Effector CD4-positive, alpha-beta T cell (primary cell): ENCODE measurements around the gene ESYT3.
"Not testable (repeated sequence)": the region's sequence is repeated elsewhere in the genome, so short reads cannot be mapped to it uniquely, and the experiment has no call there.

Source experiments
- DNase-seq: peaks from one replicate; pipeline ENCODE4 v3.0.0-alpha.2; 2020

Gene ESYT3

DNA sequence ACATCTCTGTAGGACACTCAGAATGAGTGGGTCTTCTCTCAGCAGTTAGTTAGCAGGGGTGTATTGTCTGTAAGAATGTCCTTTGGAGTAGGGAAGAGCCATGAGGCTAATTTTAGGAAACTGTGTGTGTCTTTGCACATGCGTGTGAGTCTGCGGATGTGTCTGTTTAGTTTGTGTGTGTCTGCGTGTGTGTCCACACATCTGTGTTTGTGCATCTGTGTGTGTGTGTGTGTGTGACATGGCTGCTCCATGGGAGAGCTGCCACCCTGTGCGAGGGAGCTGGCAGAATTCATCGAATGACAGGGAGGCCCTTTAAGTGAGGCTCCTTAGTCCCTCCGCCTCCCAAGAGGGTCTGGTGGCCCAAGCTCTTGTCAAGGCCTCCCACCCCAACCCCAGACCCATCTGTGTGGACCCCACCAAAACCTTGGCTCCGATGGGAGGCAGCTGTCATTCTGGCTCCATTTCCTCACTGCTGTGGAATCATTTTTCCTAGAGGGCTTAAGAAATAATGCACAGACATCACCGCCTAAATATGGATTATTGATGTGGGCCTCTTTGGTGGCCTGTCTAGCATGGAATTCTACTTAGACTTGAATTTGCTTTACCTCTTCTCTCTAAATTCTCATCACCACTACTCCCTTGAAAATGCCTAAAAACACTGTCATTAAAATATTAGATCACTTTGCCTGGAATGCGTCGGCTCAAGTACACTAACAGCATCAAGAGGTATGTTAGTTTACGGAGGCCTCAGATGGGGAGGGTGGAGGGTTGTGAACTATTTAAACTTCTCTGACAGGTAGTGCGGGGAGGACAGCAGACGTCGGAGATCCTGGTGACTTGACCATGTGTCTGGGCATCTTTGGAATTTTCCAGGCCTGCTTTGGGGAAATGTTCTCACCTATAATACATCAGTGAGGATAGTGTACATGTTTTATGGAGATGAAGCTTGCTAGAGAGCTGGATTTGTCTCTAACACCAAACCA is 9.4 kb downstream of the ESYT3 start:
- DNase-seq: no peak

DNA sequence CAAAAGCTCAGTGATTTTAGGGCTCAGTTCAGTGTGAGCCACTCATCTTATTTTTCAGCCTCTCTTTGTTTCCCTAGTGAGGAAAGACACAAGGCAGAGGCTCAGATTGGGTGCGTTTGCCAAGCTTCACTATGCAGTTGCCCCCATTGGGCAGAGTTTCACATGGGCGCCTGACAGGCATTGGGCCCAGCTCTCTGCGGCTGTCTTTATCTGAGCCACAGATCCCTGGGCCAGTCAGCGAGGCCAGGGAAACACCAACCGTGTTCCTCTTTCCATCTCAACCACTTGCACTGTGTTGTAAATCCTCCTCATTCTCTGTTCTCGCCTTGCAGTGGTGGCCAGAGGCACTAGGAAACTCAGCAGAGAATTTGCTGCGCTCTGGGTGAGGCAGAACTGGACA is 10.8 kb downstream of the ESYT3 start:
- no peak for DNase-seq

DNA sequence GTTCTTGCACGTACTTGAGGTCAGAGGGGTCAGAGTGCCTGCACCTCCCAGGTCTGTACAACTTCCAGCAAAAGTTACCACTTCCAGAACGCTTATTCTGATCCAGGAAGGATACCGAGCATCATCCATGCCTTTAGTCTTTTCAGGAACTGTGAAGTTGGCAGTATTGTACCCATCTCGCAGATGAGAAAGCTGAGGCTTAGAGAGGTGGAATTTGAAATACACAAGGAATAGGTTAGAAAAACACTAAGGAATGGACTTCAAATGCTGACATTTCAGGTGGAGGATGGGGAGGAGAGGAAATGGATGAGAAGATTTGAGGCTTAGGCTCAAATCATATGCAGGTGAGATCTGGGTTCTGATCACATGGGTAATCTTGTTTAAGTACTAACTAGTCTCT is 11.2 kb downstream of the ESYT3 start:
- DNase-seq: no peak

DNA sequence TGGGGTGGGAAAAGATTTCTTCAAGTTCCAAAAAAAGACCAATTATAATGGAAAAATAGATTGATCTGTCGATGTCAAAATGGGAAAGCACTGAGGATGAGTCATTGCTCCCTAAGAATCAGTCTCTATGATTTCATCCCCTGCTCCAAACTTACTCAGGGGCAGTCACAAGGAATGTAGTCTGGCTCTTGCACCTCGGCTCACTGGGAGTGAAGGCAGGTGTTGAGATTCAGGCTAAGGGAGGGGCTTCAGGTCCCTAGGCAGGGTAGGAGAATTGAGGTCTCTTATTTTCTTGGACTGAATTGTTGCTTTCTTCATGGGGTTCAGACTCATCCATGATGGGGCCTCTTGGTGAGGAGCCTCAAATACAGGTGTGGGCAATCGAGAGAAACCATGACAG is 14.2 kb downstream of the ESYT3 start:
- DNase-seq: no peak

DNA sequence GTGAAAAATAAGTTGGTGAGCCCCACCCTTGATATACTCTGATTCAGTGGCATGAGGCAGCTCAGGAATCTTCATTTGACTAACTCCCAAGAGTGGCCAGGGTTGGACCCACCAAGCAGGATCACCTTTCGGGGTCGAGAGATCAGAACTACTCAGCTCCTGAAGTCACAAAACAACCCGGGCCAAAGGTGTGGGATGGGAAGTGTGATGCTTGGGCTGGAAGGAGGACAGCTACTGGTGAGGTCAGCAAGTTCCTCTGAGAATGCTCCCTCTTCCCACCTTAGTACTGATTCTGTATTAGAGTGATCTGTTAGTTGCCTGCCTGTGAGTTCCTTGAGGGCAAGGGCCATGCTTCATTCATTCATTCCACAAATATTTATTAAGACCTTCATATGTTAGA is 15.1 kb downstream of the ESYT3 start:
- DNase-seq: no peak

DNA sequence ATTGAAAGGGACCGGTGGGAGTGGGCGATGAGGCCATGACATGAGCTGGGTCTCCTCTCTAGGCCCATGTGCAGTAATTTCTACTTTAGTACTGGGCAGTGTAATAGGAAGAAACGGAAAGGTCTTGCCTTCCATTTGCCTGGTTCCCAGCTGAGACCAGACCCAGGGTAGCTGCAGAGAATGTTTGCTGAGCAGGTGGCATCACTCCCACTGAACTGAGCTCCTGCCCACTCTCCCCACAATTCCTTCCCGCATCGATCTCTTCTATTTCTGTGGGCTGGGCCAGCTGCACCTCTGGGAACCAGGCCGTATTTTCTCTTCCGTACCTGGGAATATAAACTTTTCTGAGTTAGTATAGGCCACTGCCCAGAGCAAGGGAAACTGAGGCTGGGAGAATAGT is 15.8 kb downstream of the ESYT3 start:
- no peak for DNase-seq

DNA sequence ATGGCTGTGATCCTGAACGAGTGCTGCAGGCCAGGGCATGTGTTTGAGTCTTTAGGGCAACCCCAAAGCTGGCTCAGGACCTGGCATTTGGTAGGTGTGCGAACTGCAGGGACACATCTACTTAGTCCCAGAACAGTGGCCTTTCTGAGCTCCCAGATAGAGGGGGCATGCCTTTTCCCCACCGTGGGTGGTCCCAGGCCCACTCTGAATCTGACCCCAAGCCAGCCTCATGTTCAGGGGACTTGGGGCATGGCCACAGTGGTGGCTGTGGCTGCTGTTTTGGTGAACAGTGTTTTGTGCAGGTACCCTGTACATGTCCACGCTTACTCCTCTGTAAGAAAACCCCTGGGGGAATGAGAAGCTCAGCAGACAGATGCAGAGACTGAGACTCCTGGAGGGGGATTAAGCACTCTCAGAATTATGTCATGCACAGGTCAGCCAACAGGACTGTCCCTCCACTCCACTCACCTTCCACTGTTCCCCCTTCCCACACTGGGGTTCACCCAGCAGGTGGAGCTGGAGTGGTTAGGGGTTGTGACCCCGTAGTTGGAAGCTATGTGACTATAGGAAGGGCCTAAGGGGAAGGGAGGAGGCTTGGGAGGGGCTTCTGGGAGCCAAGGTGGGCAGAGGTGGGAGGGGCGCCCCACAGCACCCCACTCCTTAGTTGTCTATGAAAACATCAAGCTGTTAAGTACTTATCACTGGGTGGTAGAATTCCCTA is 16.4 kb downstream of the ESYT3 start:
- DNase-seq: no peak

DNA sequence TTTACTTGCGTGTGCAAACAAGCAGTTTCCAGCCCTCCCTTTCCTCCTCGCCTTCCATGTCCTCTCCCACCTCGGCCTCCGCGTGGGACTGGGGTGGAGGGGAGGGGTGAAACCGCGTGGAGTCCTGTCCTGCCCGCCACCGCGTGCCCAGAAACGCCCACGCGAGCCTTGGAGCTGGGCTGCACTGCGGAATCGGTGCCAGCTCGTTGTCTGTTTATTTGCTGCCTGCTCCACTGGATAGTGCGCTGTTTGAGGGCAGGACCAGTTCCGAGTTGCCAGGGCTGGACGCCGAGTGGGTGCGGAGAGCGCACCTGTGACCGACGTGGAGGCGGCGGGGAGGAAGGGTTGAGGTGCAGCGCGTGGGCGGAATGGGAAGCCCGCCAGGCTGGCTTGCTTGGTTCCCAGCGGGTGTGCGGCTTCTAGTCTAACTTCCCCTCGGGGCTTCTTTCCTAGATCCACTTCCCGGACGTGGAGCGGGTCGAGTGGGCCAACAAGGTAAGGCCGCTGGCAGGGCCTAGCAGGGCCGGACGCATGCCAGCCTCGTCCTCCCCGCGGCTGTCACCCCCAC is 17.3 kb downstream of the ESYT3 start:
- no peak for DNase-seq

DNA sequence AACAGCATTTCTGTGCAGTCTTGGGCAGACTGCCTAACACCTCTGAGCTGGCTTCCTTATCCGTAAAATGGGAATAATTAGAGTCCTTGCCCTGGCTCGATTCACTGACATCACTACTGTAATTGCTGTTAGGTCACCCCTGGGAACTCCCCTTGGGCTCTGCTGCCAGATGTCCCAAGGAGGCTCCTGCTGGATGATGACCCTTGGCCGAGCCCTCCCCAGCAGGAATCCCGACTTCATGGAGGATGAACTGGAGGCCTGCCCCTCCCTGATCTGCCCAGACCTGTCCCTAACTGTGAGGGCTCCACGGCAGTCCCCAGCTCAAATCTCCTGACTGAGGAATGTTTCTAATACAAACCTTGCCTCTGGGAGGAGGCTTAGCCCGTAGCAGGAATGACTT is 18.0 kb downstream of the ESYT3 start:
- no peak for DNase-seq

DNA sequence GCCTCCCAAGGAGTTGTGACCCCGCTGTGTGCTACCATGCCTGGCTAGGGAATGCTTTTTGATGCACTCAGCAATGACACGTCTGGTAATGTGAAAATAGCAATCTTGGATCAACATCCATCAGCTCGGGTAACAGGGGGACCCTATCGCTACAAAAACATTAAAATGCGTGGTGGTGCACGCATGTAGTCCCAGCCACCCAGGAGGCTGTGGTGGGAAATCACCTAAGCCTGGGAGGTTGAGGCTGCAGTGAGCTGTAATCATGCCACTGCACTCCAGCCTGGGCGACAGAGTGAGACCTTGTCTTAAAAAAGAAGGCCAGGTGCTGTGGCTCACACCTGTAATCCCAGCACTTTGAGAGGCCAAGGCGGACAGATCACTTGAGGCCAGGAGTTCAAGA is 19.5 kb downstream of the ESYT3 start:
- DNase-seq: not testable (repeated sequence)

DNA sequence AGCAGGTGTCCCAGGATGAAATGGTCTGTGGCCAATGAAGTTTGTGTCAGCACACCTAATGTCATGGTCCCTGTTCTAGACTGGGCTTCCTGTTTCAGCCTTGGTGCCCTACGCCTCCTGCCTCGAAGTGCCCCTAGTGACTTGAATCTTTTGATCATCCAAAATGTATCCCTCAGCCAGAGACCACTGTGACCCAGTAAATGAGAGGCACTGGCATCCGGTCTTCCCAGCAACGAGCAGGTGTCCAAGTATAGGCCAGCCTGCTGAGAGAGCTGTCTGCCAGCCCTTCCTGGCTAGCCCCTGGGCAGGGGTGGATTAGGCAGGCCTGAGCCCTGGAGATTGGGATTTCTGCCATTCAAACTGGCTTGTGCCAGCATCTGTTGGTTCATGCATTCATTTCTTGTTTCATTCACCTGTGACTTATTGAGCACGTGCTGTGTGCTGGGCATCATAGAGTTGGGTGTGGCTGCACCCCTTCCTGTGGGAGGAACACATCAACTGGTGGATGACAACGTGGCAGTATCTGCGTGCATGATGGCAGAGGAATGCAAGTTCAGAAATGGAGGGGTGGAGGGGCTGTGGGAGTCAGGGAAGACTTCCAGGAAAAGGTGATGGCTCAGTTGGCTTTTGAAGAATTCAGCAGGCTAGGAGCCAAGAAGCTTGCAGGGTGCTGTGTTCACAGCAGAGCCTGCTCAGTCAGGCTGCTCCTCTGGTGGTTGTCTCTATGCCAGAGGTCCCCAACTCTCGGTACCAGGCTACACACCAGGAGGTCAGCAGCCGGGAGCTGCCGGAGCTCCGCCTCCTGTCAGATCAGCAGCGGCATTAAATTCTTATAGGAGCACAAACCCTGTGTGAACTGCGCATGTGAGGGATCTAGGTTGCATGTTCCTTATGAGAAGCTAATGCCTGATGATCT is 21.6 kb downstream of the ESYT3 start:
- DNase-seq: no peak

DNA sequence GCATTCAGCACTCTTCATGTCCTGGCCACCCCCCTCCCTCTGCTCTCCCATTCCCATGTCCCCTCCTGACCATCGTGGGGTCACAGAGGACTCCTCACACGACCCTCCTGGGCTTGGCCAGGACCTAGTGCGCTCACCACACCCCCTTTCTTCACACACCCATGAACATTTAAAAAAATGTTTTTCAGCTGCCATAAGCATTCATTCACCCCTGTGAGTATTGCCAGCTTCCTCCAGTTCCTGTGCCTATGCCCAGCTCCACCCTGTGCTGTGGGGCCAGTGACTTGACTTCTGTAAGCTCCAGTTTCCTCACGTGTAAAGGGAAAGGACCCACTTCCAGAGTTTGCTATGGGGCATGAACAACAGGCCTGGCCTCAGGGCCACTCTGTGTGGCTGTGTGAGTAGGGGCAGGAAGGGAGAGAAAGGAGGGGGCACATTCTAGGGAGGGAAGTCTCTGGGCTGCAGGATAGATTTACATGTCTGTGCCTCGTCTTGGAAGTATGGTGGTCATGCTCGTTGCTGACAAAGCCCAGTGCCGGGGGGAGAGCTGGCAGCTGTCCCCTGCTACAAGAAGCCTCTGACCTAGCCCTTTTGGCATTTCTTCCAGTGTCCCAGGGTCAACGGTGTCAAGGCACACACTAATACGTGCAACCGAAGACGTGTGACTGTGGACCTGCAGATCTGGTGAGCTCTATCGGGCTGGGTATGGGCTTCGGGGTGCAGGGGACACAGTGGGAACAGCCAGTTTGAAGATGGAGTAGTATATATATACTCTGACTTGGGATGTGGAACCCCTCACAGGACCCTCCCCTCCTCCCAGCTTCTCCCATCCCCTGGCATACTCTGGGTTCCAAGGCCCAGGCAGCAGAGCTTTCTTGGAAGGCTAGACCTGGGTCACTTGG is 22.8 kb downstream of the ESYT3 start:
- DNase-seq: no peak

DNA sequence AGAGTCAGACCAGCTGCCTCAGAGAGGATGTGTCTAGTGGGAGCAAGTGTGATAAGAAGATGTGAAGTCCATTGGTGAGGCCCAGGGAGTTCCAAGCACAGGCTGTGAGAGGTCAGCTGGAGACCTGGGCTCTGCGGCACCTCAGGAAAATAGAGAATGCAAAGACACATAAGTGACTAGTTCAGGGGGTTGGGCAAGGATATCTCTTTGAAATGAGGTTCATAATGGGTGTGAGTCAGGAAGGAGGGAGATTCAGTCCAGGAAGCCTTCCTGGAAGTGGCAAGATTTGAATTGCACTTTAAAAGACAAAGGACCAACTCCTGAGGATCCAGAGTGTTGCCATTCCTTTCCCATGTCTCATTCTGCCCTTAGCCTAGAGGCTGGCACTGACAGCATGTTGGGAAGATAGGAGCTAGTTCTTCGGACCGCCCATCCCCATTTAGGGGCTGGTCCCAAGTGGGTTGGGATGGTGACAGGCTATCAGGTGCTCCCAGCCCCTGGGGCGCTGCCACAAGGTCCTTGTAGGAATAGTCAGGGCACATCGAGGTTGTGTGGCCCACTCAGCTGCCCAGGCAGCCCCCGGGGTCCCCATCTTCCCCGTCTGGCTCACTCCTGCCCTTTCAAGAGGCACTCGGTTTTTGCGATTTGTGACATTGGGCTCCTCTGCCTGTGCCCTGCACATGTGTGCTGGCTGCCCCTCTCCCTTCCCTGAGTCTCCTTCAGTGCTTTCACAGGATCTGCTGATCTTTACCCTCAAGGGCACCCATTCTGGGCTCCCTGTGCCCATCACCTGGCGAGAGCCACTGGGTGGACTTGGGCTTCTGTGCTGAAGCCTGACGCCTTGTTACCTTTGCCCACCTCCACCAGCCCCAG is 23.7 kb downstream of the ESYT3 start:
- DNase-seq: no peak

DNA sequence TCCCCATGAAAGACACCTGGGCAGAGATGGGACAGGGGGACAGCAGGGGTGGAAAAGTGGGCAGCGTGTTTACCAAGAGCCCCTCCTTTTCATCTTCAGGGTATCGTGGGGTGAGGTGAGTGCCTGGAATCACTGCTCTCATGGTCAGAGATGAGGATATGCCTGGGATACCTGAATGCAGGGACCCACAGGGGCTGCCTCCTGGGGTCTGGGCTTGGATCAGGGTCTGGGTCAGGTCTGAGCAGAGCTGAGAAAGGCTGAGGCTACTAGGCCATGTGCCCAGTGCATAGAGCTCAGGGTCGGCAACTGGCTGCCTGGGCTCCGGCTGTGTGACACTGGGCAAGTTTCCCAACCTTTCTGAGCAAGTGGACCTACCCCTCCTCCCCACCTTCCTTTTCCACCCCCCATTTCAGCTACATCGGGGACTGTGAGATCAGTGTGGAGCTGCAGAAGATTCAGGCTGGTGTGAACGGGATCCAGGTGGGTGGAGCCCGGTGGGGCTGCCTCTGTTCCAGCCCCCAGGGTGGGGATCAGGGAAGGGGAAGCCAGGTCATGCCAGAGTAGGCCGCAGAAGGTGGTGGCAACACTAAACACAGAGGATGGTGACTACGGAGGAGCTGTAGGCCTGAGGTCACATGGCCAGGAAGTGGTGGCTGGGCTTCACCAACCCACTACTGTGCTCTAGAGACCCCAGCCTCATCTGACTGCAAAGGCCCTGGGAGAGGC is 24.5 kb downstream of the ESYT3 start:
- DNase-seq: no peak

DNA sequence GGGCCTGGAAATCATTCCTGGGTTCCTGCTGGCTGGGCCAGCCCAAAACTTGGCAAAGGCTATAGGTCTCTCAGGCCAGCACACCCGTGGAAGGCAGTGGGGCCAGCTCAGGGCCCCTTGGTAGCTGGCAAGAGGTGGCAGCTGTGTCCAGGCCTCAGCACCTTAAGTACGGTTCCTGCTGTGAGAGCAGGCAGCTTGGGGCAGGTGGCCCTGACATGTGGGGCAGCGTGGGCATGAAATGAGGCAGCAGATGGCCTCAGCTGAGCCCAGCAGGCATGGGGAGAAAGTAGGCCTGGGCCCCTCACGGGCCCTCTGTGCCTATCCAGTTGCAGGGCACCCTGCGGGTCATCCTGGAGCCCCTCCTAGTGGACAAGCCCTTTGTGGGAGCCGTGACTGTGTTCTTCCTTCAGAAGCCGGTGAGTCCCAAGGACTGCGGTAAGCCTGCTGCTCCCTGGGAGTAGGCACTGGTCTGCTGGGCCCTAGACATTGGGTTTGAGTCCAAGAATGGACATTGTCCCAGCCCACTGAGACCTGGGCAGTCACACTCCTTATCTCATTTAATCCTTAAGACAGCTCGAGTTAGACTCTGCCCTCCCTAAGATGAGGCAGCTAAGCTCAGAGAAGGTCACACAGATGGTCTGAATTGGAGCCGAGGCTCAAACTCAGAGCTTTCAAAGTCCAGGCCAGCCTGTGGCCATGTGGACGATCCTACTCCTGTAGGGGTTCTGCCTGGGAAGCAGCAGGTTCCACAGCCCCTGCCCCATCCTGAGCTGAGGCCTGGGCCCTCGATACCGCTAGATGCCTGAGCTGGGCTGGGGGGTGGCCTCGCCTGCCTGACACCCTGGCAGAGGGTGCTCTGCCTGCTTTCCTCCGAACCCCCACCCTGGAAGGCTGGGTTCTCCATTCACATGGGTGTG is 25.5 kb downstream of the ESYT3 start:
- no peak for DNase-seq

DNA sequence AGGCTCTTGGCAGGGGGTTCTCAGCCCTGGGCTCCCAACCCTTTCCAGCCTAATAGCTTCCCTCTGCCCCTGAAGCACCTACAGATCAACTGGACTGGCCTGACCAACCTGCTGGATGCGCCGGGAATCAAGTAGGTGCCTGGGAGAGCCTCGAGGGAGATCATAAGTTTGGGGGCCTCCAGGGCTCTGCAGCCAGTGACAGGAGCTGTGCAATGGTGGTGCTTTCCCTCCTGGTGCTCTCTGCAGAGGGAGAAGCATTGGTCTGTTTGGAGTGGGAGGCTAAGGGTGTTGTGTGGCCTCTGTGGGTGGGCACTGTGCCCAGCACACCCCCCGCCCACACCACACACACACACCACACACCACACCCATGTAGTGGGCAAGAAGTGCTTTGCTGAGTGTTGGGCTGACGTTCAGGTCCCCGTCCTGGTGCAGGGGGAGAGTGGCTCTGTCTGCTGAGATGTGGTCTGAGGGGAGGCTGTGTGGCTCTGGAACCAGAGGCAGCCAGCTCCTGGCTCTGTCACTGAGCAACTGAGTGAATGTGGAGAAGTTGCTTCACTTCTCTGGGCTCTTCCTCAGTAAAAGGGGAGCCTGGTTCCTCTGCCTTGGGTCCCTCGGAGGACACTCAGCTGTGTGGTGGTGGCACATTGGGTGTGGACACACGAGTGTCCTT is 26.3 kb downstream of the ESYT3 start:
- no peak for DNase-seq

DNA sequence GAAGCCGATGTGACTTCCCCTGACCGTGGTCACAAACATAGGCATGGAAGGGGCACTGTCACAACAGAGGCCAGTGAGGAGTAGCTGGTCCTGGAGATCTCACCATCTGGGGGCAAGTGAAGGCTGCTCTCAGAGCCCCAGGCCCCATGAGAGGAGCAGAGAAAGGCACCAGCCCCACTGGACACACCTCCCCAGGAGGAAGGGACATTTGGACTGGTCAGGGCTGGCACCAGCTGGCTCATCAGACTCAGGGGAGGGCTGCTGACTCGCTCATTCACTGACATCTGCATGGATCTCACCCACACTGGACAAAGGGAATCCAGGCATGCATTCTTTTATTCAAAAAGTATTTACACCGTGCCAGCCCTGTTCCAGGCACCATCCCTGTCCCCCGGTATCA is 26.8 kb downstream of the ESYT3 start:
- no peak for DNase-seq

DNA sequence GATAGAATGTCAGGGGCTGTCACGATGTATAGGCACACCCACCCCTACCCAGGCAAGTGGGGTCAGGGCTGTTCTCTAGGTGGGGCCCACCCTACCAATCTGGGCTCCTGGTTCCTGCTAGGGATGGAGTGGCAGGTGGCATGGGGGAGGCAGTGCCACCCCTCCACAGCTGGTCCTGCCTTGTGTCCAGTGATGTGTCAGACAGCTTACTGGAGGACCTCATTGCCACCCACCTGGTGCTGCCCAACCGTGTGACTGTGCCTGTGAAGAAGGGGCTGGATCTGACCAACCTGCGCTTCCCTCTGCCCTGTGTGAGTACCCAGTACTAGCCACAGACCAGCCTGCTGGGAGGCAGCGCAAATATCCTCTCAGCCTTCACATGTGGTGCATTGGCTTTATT is 27.5 kb downstream of the ESYT3 start:
- no peak for DNase-seq
